H1 (cell line): ENCODE data around the gene FGGY. TPM values are rescaled to one million over a fixed set of nuclear protein-coding genes. Genes with fewer than 3 reads are reported as not detected.

Source experiments
- CTCF ChIA-PET: fragments of 300-600 bp; sonication (Branson Sonifier 250); formaldehyde crosslinking; loops from one replicate; lab custom pipeline; 2021; ENCODE audit not compliant: partially characterized antibody; lab: Charles Lee
- POLR2A ChIA-PET: fragments of 300-600 bp; sonication (Branson Sonifier 250); formaldehyde crosslinking; loops from one replicate; lab custom pipeline; 2021; ENCODE audit warnings: inconsistent platforms; ENCODE audit not compliant: partially characterized antibody; lab: Charles Lee
- DNase-seq, 2 experiments: peaks; one replicate each; pipeline versions ENCODE4 v3.0.0 to v3.0.0-alpha.2; 2010 to 2022; ENCODE audit warnings: low spot score in 2 of 2, low read depth in 1 of 2, mixed read lengths in 1 of 2
- FAIRE-seq: peaks from 2 replicates; lab custom pipeline; 2011; peaks lifted over from hg19 to GRCh38; lab: Jason Lieb, UNC
- H2AFZ ChIP-seq: 2 replicates; pipeline ENCODE4 v1.8.1; 2012; ENCODE audit warnings: low read length, inconsistent platforms
- H2AK5ac ChIP-seq: 2 replicates; pipeline ENCODE4 v1.6.1; 2013; ENCODE audit warnings: low read depth, low read length
- H2BK120ac ChIP-seq: replicated peaks from 2 replicates; pipeline ENCODE3; 2013; ENCODE audit warnings: low read depth, low read length, inconsistent platforms
- H2BK12ac ChIP-seq: 2 replicates; pipeline ENCODE4 v1.6.1; 2013; ENCODE audit warnings: low read depth, low read length
- H2BK15ac ChIP-seq: 2 replicates; pipeline ENCODE4 v1.6.1; 2013; ENCODE audit warnings: low read length
- H2BK20ac ChIP-seq: 2 replicates; pipeline ENCODE4 v1.6.1; 2013; ENCODE audit warnings: low read length
- H2BK5ac ChIP-seq: 2 replicates; pipeline ENCODE4 v1.6.1; 2013; ENCODE audit warnings: low read depth, low read length
- H3K14ac ChIP-seq: 2 replicates; pipeline ENCODE4 v1.6.1; 2013; ENCODE audit warnings: inconsistent platforms; ENCODE audit not compliant: insufficient read length
- H3K18ac ChIP-seq: 2 replicates; pipeline ENCODE4 v1.6.1; 2013; ENCODE audit warnings: low read length; ENCODE audit errors: extremely low read depth
- H3K23ac ChIP-seq: 2 replicates; pipeline ENCODE4 v1.6.1; 2013; ENCODE audit warnings: inconsistent platforms; ENCODE audit not compliant: insufficient read length
- H3K23me2 ChIP-seq: 2 replicates; pipeline ENCODE4 v1.6.1; 2013; ENCODE audit warnings: low read depth, low read length
- H3K27ac ChIP-seq: 2 replicates; pipeline ENCODE4 v1.6.1; 2011; ENCODE audit warnings: low read depth, low read length, inconsistent platforms
- H3K27me3 ChIP-seq, 4 experiments: replicated peaks in 1 of 4; 1 replicate in 1 of 4; 2 replicates in 3 of 4; pipeline versions ENCODE4 v1.6.1 to v1.8.1; 2011 to 2013; ENCODE audit warnings: low read length in 3 of 4, mild to moderate bottlenecking in 3 of 4, inconsistent platforms in 2 of 4, mixed read lengths in 2 of 4, moderate library complexity in 1 of 4; ENCODE audit not compliant: control insufficient read depth in 3 of 4, insufficient read depth in 3 of 4; ENCODE audit errors: extremely low read depth in 1 of 4
- H3K36me3 ChIP-seq, 4 experiments: 2 replicates each; pipeline versions ENCODE4 v1.6.1 to v1.8.1; 2011 to 2013; ENCODE audit warnings: mild to moderate bottlenecking in 4 of 4, low read length in 3 of 4, moderate library complexity in 2 of 4, control low read depth in 1 of 4, inconsistent platforms in 1 of 4; ENCODE audit not compliant: insufficient read depth in 4 of 4, control insufficient read depth in 2 of 4
- H3K4ac ChIP-seq: replicated peaks from 2 replicates; pipeline ENCODE3; 2013; ENCODE audit warnings: low read length, low read depth, mixed read lengths, inconsistent platforms; ENCODE audit not compliant: insufficient read length
- H3K4me1 ChIP-seq, 4 experiments: replicated peaks in 1 of 4; 1 replicate in 1 of 4; 2 replicates in 3 of 4; pipeline versions ENCODE4 v1.6.1 to v1.8.1; 2011 to 2013; ENCODE audit warnings: low read length in 3 of 4, inconsistent platforms in 2 of 4, mixed read lengths in 1 of 4; ENCODE audit not compliant: insufficient read depth in 4 of 4, control insufficient read depth in 3 of 4
- H3K4me2 ChIP-seq, 2 experiments: 2 replicates each; pipeline versions ENCODE4 v1.6.1 to v1.8.1; 2011 to 2013; ENCODE audit warnings: low read depth in 2 of 2, low read length in 2 of 2, control low read depth in 1 of 2, inconsistent platforms in 1 of 2, mild to moderate bottlenecking in 1 of 2; ENCODE audit not compliant: insufficient read depth in 1 of 2
- H3K4me3 ChIP-seq, 4 experiments: fragments of 200-600, 300-600 bp in 1 of 4; sonication (generic), shearing (Covaris generic), sonication (Bioruptor Twin) in 1 of 4; 2 replicates each; pipeline versions ENCODE4 v1.5.1 to v1.8.1; 2011 to 2016; ENCODE audit warnings: low read length in 4 of 4, low read depth in 3 of 4, control low read depth in 2 of 4, inconsistent platforms in 2 of 4, mild to moderate bottlenecking in 2 of 4, mixed read lengths in 1 of 4, moderate library complexity in 1 of 4; ENCODE audit not compliant: insufficient read depth in 2 of 4; ENCODE audit errors: extremely low read depth in 1 of 4
- H3K56ac ChIP-seq: replicated peaks from 2 replicates; pipeline ENCODE3; 2013; ENCODE audit warnings: low read depth, mild to moderate bottlenecking, mixed read lengths, low read length, inconsistent platforms; ENCODE audit not compliant: insufficient read length
- H3K79me1 ChIP-seq: 2 replicates; pipeline ENCODE4 v1.6.1; 2013; ENCODE audit warnings: low read depth, low read length, control low read depth
- H3K79me2 ChIP-seq, 2 experiments: 2 replicates each; pipeline versions ENCODE4 v1.6.1 to v1.8.1; 2012 to 2013; ENCODE audit warnings: low read length in 2 of 2, mild to moderate bottlenecking in 2 of 2, inconsistent platforms in 1 of 2; ENCODE audit not compliant: insufficient read depth in 2 of 2, control insufficient read depth in 1 of 2
- H3K9ac ChIP-seq, 4 experiments: replicated peaks in 1 of 4; 1 replicate in 1 of 4; 2 replicates in 3 of 4; pipeline versions ENCODE4 v1.6.1 to v1.8.1; 2011 to 2013; ENCODE audit warnings: low read depth in 3 of 4, low read length in 3 of 4, control low read depth in 2 of 4, mild to moderate bottlenecking in 2 of 4, moderate library complexity in 2 of 4, inconsistent platforms in 1 of 4; ENCODE audit errors: extremely low read depth in 1 of 4
- H3K9me3 ChIP-seq, 2 experiments: 2 replicates each; pipeline versions ENCODE4 v1.6.1 to v1.8.1; 2012 to 2013; ENCODE audit warnings: mild to moderate bottlenecking in 2 of 2, moderate library complexity in 2 of 2, control low read depth in 1 of 2, inconsistent platforms in 1 of 2, low read depth in 1 of 2, low read length in 1 of 2, mixed read lengths in 1 of 2; ENCODE audit not compliant: insufficient read depth in 2 of 2
- H4K20me1 ChIP-seq, 2 experiments: replicated peaks in 1 of 2; 2 replicates each; pipeline versions ENCODE3 to v1.8.1; 2011 to 2013; ENCODE audit warnings: inconsistent platforms in 2 of 2, low read length in 2 of 2, mild to moderate bottlenecking in 1 of 2; ENCODE audit not compliant: insufficient read depth in 2 of 2, control insufficient read depth in 1 of 2
- H4K5ac ChIP-seq: 2 replicates; pipeline ENCODE4 v1.6.1; 2013; ENCODE audit warnings: low read length, low read depth, mixed read lengths, inconsistent platforms; ENCODE audit not compliant: insufficient read length
- H4K8ac ChIP-seq: 2 replicates; pipeline ENCODE4 v1.8.0; 2013; ENCODE audit warnings: mild to moderate bottlenecking, moderate library complexity, low read length, inconsistent platforms; ENCODE audit not compliant: insufficient read depth; ENCODE audit errors: extremely low read depth
- H4K91ac ChIP-seq: replicated peaks from 2 replicates; pipeline ENCODE3; 2013; ENCODE audit warnings: low read length, mixed read lengths, inconsistent platforms; ENCODE audit not compliant: insufficient read length
- NANOG ChIP-seq: IDR thresholded peaks from 2 replicates; pipeline ENCODE4 v1.6.1; 2011; ENCODE audit warnings: low read length, low read depth, mild to moderate bottlenecking, inconsistent platforms; ENCODE audit not compliant: insufficient read depth, poor library complexity, severe bottlenecking
- WGBS, 2 experiments: shearing (Covaris generic) in 1 of 2; methylation state at CpG; one replicate each; pipeline versions ENCODE4 v1.1.6 to v1.1.7; 2013 to 2015; ENCODE audit warnings: low lambda C conversion rate in 2 of 2, mixed read lengths in 2 of 2, inconsistent platforms in 1 of 2, low coverage in 1 of 2, missing lambda C conversion rate in 1 of 2; ENCODE audit not compliant: insufficient replicate concordance in 2 of 2, insufficient coverage in 1 of 2, insufficient read length in 1 of 2; ENCODE audit errors: extremely low coverage in 1 of 2, missing lambda C conversion rate in 1 of 2; 5-methylcytosine and 5-hydroxymethylcytosine counted together
- polyA plus RNA-seq, 7 experiments: library from polyadenylated mRNA; depleted of rRNA in 3 of 7; stranded (reverse) in 5 of 7; unstranded in 2 of 7; fragments of >200 nt in 5 of 7; fragments of 200-250 nt in 2 of 7; gene quantifications; 1 replicate in 5 of 7; 2 replicates in 1 of 7; 4 replicates in 1 of 7; pipeline versions ENCODE4 v1.2.1 to v1.2.3, GENCODE V29; 2011 to 2013; ENCODE audit warnings: missing spikeins in 2 of 7, mixed read lengths in 2 of 7
- total RNA-seq: library from RNA; stranded (reverse); fragmentation: NEBNext Ultra II Directional; extraction: Animal tissue kit (Norgen Biotek cat#: 25700); gene quantifications from 2 replicates; pipeline ENCODE4 v1.2.1, GENCODE V29; 2021

FGGY gene
- total and polyA plus RNA-seq, 2 of the 8 experiments (the other 6 are each of a cell fraction or from before 2014, with no cell fraction given) = 10.3 to 12.5 TPM

DNA sequence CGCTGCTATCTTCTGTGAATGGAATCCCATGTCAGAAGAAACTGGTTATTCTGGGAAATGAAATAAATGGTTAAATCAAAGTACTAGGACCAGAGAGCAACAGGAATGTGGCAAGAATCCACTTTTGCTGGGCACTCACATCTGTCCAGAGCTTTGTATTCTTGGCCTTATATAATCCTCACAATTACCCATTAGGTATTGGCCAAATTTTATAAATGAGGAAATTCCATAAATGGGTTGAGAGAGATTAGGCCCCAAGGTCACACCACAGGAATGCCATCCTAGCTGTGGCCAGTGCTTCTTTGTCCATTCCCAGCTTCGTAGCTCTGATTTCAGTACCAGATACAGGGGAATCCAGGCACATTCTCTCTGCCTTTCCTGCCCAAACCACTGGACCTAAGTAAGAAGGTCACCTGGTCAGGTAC, 441.7 kb downstream of the FGGY start:
- no peak for FAIRE-seq
- H3K4ac ChIP-seq = no peak overlapping the region
- no peak overlapping the region for H4K91ac ChIP-seq
- H3K23ac ChIP-seq = no peak overlapping the region
- no peak overlapping the region for H3K18ac ChIP-seq
- WGBS, 2 experiments = 92% methylated on average over 2 of the region's 2 CpGs; no CpG with 5 or more reads in 1 of the 2 experiments
- H3K23me2 ChIP-seq = no peaks in the 10 kb centered on the region
- H3K56ac ChIP-seq = no peak overlapping the region
- H3K14ac ChIP-seq = no peak overlapping the region
- no peaks in the 10 kb centered on the region for H4K20me1 ChIP-seq
- H2BK20ac ChIP-seq = no peak overlapping the region
- H3K9ac ChIP-seq = no peak overlapping the region
- H3K79me2 ChIP-seq = no peaks in the 10 kb centered on the region
- no peaks in the 10 kb centered on the region for H3K4me1 ChIP-seq
- H3K4me3 ChIP-seq = no peak overlapping the region
- H2BK120ac ChIP-seq = no peak overlapping the region
- no peak for DNase-seq
- H2BK5ac ChIP-seq = no peak overlapping the region
- H3K9me3 ChIP-seq = peaks cover 18 to 21% of the 10 kb centered on the region in 2 experiments; a peak in 3 of 4 replicates
- no peak overlapping the region for H2AK5ac ChIP-seq
- H3K79me1 ChIP-seq = no peaks in the 10 kb centered on the region
- ChIA-PET POLR2A (no interaction called here), CTCF (interaction anchor here (1.5 to 3.1 kb wide), 2 partner anchors 9 to 22 kb away, joined by 4 to 15 read pairs; no protein-coding TSS in a partner anchor)
- no peak overlapping the region for H3K27ac ChIP-seq
- H2AFZ ChIP-seq = no peak overlapping the region
- no peak overlapping the region for H4K5ac ChIP-seq
- no peak for TF ChIP-seq NANOG
- H3K36me3 ChIP-seq = no peaks in the 10 kb centered on the region
- H3K27me3 ChIP-seq = no peaks in the 10 kb centered on the region
- H3K4me2 ChIP-seq = no peak overlapping the region
- no peak overlapping the region for H4K8ac ChIP-seq
- H2BK12ac ChIP-seq = no peak overlapping the region
- H2BK15ac ChIP-seq = no peak overlapping the region
